Glomerular visceral epithelial cell (primary cell): ENCODE measurements around the gene MAGED2.
"Not testable (repeated sequence)": the region's sequence is repeated elsewhere in the genome, so short reads cannot be mapped to it uniquely, and the experiment has no call there.

Experiments
- DNase-seq: peaks from one replicate; pipeline ENCODE4 v3.0.0-alpha.2; 2016; ENCODE audit errors: extremely low spot score

Gene MAGED2, protein sequence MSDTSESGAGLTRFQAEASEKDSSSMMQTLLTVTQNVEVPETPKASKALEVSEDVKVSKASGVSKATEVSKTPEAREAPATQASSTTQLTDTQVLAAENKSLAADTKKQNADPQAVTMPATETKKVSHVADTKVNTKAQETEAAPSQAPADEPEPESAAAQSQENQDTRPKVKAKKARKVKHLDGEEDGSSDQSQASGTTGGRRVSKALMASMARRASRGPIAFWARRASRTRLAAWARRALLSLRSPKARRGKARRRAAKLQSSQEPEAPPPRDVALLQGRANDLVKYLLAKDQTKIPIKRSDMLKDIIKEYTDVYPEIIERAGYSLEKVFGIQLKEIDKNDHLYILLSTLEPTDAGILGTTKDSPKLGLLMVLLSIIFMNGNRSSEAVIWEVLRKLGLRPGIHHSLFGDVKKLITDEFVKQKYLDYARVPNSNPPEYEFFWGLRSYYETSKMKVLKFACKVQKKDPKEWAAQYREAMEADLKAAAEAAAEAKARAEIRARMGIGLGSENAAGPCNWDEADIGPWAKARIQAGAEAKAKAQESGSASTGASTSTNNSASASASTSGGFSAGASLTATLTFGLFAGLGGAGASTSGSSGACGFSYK

DNA sequence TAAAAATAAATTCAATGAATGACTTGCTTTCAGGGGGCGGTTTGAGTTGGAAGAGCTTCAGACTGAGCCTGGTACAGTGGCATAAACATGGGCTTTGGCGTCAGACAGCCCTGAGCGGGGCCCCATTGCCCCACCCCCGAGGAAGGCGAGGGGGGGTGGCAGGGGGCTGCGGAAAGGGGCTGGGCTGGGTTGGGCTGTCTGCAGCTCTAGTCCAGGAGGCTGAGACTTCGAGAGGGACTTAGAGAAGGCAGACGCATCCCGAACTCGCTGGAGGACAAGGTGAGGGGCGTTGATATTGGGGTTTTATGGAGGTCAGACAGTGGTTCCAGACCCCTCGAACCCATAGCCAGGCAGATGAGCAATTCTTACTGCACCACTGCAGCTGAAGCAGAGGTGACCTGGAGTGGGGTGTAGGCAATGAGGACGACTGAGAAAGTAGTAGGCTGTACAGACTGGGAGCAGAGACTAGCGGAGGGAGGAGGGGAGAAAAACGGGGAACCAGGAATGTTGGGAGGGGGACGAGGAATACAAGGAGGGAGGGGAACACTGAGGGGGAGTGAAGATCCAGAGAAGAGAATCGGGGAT, at the start of gene MAGED2:
Gene MAGED2 (plus strand): TSS at position 222 of the 585 bp plus-strand sequence. CDS start 1,587 bp downstream, outside the sequence.
- DNase-seq = peak; percentile 2

DNA sequence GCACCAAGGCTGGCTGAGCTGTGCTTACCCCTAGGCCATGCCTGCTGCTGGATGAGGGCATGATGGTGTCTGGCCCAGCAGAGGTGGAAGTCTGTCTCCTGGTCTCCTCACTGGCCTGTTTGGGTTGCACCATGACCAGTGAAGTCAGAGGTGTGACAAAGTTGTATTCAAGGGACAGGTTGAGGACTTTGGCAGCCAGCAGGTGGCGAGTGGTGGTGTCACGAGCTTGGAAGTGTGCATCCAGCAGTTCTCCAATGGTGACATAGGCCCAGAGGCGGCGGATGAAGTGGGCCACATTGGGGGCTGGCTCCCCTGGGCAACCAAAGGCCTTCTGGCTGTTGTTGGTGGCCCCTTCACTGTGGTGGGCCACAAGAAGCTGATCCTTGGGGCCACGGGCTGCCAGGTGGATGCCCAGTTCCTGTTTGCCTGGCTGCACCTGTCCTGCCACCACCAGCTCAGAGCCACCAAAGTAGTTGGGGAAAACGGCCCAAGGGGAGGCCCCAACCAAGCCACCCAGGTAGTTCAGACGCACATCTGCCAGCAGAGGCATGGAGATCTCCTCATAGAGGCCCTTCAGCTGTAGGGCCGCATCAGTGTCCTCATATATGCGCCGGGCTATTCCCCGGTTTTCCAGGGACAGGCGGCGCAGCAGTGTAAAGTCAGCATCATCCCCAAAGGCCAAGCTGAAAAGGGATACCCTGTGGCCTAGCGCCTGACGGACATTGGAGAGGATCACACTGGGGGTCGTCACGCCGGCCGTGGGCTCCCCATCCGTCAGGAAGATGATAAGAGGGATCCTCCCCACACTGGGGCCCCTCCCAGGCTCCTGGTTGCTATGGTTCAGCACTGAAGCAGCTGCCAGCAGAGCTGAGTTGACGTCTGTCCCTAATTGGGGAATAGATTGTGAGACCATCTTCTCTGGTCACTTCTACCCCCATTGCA, 49.2 kb upstream of the MAGED2 start:
- no peak for DNase-seq

GRCh38 chrX:54774391-54775094, 33.0 kb upstream of the MAGED2 start:
- not testable (repeated sequence) for DNase-seq

GRCh38 chrX:54776061-54776460, 31.5 kb upstream of the MAGED2 start:
- DNase-seq = no peak

GRCh38 chrX:54776987-54777672, 30.4 kb upstream of the MAGED2 start:
- DNase-seq = no peak

DNA sequence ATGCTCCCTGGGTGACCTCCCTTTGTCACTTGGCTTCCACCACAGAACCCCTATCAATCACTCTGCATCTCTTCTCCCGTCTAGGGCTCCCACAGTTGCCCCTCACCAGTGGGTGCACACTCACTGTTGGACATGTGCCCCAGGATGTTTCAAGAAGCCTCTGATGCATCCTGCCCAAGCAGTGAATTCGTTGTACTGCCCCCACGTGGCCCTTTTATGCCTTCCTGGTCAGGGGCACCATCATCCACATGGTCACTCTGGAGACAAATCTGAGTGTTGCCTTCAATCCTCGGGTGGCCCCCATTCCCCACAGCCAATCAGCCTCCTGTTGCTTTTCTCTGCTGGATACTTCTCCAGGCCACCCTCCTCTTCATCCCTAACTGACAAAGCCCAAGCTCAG, 21.6 kb upstream of the MAGED2 start:
- no peak for DNase-seq

- DNase-seq = no peak
These were observed 20.6 kb upstream of the MAGED2 start for GRCh38 chrX:54786967-54787366.

- DNase-seq = no peak
These were observed 19.1 kb upstream of the MAGED2 start for GRCh38 chrX:54788446-54788845.

GRCh38 chrX:54789405-54789804, 18.1 kb upstream of the MAGED2 start:
- DNase-seq = not testable (repeated sequence)

- no peak for DNase-seq
These were observed 13.5 kb upstream of the MAGED2 start for GRCh38 chrX:54794028-54794427.

GRCh38 chrX:54794795-54795194, 12.8 kb upstream of the MAGED2 start:
- no peak for DNase-seq

DNA sequence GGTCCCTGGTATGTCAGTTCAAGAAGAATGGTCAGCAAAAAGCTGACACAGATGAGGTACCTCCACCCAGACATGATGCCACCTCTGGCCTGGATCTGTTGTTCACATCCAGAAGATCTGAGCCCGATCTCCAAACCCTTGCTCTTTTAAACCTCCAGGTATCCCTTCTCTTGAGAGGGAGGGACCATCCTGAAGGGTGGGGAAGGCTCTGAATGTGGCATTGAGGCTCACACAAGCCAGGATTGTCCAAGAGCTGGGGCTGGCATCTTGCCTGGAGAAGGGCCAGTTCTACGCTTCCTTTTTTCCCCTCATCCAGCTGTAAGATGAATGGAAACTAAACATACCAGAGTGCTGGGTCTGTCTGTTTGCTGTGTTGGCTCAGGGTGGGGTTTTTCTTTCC, 9.4 kb upstream of the MAGED2 start, which contains the start of gene ITIH6:
Gene ITIH6 (minus strand): TSS at position 119 of the 400 bp plus-strand sequence. CDS start 45 bp downstream, at position 74.
- no peak for DNase-seq

GRCh38 chrX:54799046-54799445, 8.5 kb upstream of the MAGED2 start:
- DNase-seq = no peak

DNA sequence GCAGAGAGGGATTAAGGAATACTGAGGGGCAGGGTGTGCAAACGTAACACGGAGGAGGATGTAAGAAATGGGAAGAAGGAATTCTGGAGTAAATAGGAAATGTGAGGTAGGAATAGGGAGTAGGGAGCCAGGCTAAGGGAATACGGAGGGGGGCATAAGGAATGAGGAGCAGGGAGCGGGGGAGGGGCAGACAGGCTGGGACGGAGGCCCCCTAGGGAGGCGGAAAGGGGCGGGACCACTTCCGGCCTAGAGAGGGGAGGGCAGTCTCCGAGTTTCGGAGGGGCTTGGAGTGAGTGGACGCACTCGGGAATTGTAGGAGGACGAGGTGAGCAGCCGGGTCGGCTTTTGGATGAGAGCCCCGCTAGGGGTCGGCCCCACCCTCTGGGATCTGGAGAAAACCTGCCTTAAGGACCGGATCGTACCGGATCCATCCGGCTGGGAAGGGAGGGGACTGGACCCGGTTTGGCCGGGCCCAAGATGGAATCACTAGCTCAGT, 612 bp downstream of the MAGED2 start:
- peak; percentile 49 for DNase-seq

DNA sequence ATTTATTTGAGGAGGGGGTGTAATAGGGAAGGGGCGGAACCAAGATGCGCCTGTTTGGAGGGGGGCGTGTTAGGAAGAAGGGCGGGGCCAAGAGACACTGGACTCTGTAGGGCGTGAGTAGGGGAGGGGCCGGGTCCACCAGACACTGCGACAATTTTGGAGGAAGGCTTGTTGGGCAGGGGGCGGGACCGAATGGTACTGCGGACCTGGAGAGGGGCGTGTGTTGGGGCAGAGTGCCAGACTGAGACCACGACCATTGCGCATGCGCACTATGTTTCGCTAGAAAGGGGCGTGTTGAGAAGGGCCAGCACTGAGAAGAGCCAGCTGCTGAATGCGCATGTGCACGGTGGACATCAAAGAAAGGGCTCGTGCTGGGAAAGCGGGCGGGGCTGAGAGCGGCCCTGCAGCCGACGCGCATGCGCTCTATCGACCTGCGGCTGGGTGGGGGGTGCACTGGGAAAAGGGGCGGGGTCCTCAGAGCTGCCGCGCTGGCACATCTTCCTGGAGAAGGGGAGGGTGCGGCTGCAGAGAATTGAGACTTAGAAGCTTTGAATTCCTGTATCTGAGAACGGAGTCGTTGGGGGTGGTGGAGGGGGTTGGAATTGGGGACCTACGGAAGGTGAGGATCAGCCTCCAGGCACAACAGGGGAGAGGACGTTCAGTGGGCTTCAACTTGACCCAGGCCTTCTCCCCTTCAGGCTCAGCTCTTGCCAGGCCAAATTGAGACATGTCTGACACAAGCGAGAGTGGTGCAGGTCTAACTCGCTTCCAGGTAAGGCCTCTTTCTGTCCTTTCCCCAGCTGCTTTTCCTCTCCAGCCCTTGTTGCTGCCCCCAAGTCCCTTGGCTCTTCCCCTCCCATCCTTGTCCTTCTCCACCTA, 1.3 kb downstream of the MAGED2 start:
- peak; percentile 96 for DNase-seq

DNA sequence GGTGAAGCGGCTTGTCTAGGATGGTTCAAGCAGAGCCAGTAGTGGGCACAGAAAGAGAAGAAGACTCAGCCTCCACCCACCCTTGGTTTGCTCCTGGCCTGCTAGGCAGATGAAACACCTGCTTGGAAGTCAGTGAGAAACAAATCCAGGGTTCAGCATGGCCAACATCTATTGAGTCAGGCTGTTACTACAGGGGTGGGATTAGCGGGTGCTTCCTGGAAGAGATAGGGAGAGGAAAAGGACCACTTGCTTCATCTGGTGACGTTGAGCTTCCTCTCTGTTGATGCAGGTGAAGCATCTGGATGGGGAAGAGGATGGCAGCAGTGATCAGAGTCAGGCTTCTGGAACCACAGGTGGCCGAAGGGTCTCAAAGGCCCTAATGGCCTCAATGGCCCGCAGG, 3.0 kb downstream of the MAGED2 start:
- no peak for DNase-seq

DNA sequence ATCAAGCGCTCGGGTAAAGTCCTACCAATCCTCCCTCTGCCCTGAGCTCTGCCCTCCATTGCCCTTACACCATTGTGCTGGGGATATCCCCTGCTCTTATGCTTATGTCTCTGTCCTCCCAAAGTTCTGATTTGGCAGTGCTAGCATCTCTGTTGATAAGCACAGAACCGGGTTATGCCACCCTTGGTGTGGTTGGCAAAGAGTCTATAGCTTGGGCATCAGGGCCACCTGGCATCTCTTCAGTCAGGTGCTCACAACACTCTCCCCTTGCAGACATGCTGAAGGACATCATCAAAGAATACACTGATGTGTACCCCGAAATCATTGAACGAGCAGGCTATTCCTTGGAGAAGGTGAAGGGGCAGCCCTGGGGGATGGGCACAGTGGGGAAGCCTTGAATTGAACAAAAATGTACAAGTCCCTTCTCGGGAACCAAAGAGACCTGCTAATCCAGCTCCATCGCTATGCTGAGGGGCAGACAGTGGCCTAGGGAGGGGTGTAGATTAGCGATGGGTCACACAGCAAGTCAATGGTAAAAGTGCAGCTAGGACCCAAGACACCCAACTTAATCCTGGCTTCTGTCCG, 3.8 kb downstream of the MAGED2 start:
- no peak for DNase-seq

DNA sequence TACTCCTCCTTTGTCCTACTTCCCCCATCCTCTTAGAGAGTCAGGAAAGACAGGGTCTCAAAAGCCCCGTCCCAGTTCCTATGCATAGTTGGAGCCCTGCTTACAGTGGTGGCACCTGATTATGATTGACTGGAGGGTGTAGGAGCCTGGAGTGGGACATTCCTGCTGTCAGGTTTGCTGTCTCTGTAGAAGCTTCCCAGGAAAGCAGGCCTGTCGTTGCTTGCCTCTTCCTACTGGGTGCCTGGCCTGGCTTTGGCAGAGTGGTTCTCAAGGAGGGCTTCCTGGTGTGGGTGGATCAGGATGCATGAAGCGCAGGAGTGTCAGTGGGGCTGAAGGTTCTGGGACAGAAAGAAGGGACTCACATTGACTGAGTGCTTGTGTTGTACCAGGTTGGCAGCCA, 4.8 kb downstream of the MAGED2 start:
- DNase-seq = no peak
